ENCODE results near the gene CHEK2.
A peak's percentile ranks its signal among the peaks of the same experiment; 100 is the strongest.

DNA sequence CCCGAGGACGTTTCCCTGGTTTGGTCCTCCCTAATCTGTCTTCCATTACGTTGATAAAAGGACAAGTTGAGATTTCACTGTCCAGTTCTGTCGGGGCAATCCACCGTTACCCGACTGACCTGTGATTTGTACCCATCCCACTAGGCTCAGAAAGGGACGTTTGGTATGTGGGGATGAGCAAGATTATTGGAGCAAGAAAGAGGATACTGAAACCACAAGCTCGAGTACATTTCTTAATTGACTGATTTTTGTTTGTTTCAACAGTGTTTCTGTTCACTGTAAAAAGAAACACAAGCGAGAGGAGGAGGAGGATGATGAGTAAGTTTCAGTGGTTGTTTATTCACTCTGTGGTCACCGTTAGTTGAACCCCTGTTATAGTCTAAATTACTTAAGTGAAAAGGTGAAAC lies 31.8 kb upstream of the CHEK2 start:
- TF ChIP-seq RCOR1 (IDR thresholded peaks at IDR 0.05; ENCODE audit: insufficient replicate concordance, low read length), result no peak
- TF ChIP-seq, protein P1, sequence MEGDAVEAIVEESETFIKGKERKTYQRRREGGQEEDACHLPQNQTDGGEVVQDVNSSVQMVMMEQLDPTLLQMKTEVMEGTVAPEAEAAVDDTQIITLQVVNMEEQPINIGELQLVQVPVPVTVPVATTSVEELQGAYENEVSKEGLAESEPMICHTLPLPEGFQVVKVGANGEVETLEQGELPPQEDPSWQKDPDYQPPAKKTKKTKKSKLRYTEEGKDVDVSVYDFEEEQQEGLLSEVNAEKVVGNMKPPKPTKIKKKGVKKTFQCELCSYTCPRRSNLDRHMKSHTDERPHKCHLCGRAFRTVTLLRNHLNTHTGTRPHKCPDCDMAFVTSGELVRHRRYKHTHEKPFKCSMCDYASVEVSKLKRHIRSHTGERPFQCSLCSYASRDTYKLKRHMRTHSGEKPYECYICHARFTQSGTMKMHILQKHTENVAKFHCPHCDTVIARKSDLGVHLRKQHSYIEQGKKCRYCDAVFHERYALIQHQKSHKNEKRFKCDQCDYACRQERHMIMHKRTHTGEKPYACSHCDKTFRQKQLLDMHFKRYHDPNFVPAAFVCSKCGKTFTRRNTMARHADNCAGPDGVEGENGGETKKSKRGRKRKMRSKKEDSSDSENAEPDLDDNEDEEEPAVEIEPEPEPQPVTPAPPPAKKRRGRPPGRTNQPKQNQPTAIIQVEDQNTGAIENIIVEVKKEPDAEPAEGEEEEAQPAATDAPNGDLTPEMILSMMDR (conservative IDR thresholded peaks at IDR 0.05; ENCODE audit: low read depth, low read length), result no peak
- no peak for TF ChIP-seq NFE2L2 (IDR thresholded peaks at IDR 0.05; ENCODE audit: low read depth, low read length)
- peak; percentile 8; the same call in 1 of the 2 replicates for TF ChIP-seq POLR2A (IDR thresholded peaks at IDR 0.05; ENCODE audit: low read depth, low read length)
- TF ChIP-seq RAD21 (IDR thresholded peaks at IDR 0.05; ENCODE audit: low read length), result no peak; the same call in 1 of the 2 replicates
- TF ChIP-seq RFX5 (IDR thresholded peaks at IDR 0.05; ENCODE audit: low read depth, low read length), result no peak
- no peak for TF ChIP-seq USF2 (IDR thresholded peaks at IDR 0.05; ENCODE audit: low read depth, low read length)
- TF ChIP-seq MAFK (IDR thresholded peaks at IDR 0.05; ENCODE audit: low read depth, low read length), result no peak
- TF ChIP-seq CHD1 (IDR thresholded peaks at IDR 0.05; ENCODE audit: low read depth, low read length), result no peak
- TF ChIP-seq MAZ (IDR thresholded peaks at IDR 0.05; ENCODE audit: borderline replicate concordance, low read depth, low read length), result no peak
- no peak for TF ChIP-seq BHLHE40 (IDR thresholded peaks at IDR 0.05; ENCODE audit: low read depth, low read length)
- TF ChIP-seq CEBPB (IDR thresholded peaks at IDR 0.05; ENCODE audit: low read depth, low read length), result no peak; the same call in 1 of the 2 replicates
- no peak for TF ChIP-seq FOS (IDR thresholded peaks at IDR 0.05; ENCODE audit: low read depth, low read length)
- no peak for TF ChIP-seq MXI1 (IDR thresholded peaks at IDR 0.05; ENCODE audit: borderline replicate concordance, low read depth, low read length)
